HL-60/S4 treated with retinoic acid at 250 ng/mL for 4 days and 3 days (cell line): ENCODE measurements around the gene HEBP1.

Source experiments
- in situ Hi-C: fragments of 300-500 bp; cut with MboI; formaldehyde crosslinking; loops from 2 replicates; pipeline ENCODE4 v1.7.0; 2022; ENCODE audit warnings: low sequenced_read_pairs

The HEBP1 gene

GRCh38 chr12:12993367-12993766 is 6.7 kb downstream of the HEBP1 start:
- in situ Hi-C loops = loop anchor here (25.0 kb wide), 1 partner anchor 631 kb away; the partner anchor contains the start of genes BORCS5 and MANSC1

DNA sequence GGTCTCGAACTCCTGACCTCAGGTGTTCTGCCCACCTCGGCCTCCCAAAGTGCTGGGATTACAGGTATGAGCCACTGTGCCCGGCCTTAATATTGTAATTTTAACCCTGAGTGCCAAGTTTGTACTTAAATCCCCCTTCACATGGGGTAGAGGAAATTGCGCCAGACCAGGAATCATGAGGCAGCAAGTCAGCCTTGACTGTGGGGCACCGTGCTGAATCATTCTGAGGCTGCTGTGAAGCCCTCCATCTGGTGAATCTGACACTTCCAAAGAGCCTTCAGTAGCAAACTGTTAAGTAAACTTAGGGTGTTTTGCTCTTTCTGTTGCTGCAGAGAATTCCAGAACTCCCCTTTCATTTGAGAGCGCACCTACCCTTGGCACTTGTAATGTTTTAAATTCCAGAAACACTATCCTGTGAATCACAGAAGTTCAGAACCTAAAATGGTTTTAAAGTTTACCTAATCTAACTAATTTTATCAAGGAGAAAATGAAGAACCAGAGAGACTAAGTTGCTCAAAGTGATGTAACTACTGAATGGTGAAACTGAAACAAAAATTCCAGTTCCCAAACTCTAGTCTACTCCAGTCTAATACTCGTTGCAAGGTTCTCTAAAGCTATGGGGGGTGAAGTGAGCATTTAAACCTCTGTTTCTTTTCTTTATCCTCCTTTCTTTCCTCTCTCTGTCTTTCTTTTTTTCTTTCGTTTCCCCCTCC is 7.5 kb downstream of the HEBP1 start:
- in situ Hi-C loops = loop anchor here (25.0 kb wide), 1 partner anchor 630 kb away; the partner anchor contains the start of genes BORCS5 and MANSC1

- in situ Hi-C loops = loop anchor here (25.0 kb wide), 1 partner anchor 629 kb away; the partner anchor contains the start of genes BORCS5 and MANSC1
These were observed 9.2 kb downstream of the HEBP1 start for GRCh38 chr12:12990700-12991468.

DNA sequence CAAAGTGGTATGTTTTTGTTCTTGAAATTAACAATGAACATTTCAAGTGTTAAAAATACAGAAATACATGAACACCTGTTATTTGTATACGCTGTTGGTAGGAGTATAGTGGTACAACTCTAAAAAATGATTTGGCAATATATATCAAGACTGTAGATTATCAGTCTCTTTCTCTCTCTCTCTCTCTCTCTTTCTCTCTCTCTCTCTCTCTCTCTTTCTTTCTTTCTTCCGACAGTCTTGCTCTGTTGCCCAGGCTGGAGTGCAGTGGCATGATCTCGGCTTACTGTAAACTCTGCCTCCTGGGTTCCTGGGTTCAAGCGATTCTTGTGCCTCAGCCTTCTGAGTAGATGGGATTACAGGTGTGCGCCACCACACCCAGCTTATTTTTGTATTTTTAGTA is 12.6 kb downstream of the HEBP1 start:
- in situ Hi-C loops = loop anchor here (25.0 kb wide), 1 partner anchor 625 kb away; the partner anchor contains the start of genes BORCS5 and MANSC1

GRCh38 chr12:12986775-12987331 is 13.2 kb downstream of the HEBP1 start:
- in situ Hi-C loops = loop anchor here (25.0 kb wide), 1 partner anchor 625 kb away; the partner anchor contains the start of genes BORCS5 and MANSC1

DNA sequence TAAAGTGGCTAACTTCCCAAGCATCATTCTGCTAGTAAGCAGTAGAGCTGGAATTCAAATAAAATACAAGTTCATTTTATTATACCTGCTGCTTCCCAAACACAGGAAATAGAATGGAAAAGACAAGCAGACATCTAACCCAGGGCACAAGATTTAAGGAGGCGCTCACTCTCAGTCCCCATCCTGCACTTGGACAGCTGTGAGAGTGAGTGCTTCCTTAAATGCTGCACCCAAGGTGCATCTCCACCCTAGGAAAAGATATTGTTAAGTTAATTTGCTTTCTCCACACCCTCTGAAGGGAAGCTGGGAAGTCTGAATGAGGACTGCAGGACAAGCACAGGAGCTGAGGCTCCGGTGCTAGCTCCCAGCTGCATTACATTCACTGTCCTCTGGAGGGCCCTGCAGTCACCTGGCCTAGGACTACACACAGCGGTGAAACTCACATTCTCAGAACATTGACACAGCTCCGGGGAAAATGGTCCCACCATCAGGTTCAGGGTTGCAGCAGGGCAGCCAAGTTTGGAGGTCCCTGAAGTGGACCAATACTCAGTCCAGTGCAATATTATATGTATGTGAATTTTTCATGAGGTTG is 14.2 kb downstream of the HEBP1 start:
- in situ Hi-C loops = loop anchor here (25.0 kb wide), 1 partner anchor 624 kb away; the partner anchor contains the start of genes BORCS5 and MANSC1

- in situ Hi-C loops = loop anchor here (25.0 kb wide), 1 partner anchor 622 kb away; the partner anchor contains the start of genes BORCS5 and MANSC1
These were observed 15.9 kb downstream of the HEBP1 start for GRCh38 chr12:12984149-12984548.

DNA sequence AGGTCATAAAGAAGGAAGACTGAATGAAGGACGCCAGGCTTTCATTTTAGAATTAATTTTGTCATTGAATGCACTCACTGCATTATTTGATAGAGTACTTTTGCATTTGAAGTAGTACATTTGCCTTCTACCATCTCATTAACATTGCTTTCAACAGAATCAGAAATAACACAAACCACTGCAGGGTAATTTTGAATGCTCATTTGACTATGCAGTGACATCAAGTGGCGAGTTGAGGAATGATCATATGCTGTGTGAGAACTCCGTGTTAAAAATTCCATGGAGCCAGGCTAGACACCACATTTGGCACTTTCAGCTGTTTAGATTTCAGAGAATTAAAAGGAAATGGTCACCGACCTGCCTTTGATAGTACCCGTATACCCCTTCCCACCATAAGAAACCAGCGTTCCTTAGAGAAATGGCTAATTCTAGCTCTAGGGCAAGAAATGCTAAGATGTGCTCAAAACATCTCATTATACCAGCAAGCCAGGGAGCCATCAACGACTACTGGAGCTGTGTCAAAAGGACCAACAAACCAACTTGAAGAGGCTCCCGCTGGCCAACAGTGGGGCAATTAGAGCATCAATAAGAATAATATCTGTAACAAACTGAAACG is 16.5 kb downstream of the HEBP1 start:
- in situ Hi-C loops = loop anchor here (25.0 kb wide), 1 partner anchor 621 kb away; the partner anchor contains the start of genes BORCS5 and MANSC1

DNA sequence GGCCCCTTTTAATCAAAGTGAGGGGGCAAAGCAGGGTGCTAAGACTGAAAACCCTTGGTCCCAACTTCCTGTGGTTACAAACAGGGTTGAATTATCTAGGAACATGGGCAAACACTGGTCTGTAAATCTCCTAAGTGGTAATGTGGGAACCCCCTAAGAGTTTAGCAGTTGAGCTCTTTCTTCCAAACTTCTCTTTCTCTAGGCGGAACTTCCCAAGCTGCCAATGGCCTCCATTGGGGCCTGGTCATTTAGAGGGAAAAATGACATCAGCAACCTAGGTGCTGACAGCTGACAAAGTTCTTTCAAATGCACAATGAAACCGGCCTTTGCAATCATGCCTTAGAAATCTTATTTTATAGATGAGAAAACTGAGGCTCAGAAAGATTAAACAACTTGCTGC is 17.7 kb downstream of the HEBP1 start:
- in situ Hi-C loops = loop anchor here (25.0 kb wide), 1 partner anchor 620 kb away; the partner anchor contains the start of genes BORCS5 and MANSC1

- in situ Hi-C loops = loop anchor here (25.0 kb wide), 1 partner anchor 617 kb away; the partner anchor contains the start of genes BORCS5 and MANSC1
These were observed 20.3 kb downstream of the HEBP1 start for GRCh38 chr12:12979731-12980259.

GRCh38 chr12:12979126-12979525 is 20.9 kb downstream of the HEBP1 start:
- in situ Hi-C loops = loop anchor here (25.0 kb wide), 1 partner anchor 617 kb away; the partner anchor contains the start of genes BORCS5 and MANSC1

- in situ Hi-C loops = loop anchor here (25.0 kb wide), 1 partner anchor 615 kb away; the partner anchor contains the start of genes BORCS5 and MANSC1
These were observed 22.8 kb downstream of the HEBP1 start for GRCh38 chr12:12977231-12977630.

GRCh38 chr12:12976366-12976765 is 23.7 kb downstream of the HEBP1 start:
- in situ Hi-C loops = loop anchor here (25.0 kb wide), 1 partner anchor 614 kb away; the partner anchor contains the start of genes BORCS5 and MANSC1

GRCh38 chr12:12975322-12976077 is 24.6 kb downstream of the HEBP1 start:
- in situ Hi-C loops = loop anchor here (25.0 kb wide), 1 partner anchor 613 kb away; the partner anchor contains the start of genes BORCS5 and MANSC1

- in situ Hi-C loops = no loop called here
These were observed 25.9 kb downstream of the HEBP1 start for GRCh38 chr12:12974211-12974610.

DNA sequence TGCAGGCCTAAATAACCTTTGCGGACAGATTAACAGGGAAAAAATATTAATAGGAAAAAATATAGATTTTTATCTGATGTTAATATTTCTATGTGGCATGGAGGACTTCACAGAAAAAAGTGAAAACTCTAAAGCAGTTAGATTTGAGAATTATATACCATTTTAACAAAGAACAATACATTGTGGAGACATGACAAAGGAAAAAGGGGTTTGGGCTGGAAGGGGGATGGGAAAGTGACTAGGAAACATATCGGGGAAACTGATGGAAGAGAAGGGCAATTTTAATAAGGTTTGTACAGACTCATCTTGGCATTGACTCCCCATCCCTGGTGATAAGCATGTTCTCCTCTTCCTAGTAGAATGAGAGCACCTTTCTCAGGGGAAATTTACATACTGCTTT is 27.0 kb downstream of the HEBP1 start:
- in situ Hi-C loops = no loop called here

DNA sequence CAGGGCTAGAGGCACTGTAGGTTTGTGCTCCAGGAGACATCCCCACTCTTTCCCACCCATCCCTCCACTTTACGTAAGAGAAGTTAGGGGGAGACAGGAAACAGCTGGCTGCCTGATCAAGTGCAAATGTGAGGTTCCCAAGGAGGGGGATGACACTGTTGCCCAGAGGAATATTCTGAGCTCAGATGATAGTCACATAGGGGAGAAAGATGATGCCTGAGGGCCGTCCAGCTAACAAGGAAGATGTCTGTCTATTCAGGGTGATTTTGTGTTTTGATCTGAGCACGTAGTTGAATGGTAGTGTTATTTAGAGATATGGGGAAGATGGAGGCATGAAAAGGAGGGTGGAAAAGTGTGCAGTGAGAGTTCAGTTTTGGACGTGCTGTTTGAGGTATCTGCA is 34.2 kb downstream of the HEBP1 start:
- in situ Hi-C loops = no loop called here

DNA sequence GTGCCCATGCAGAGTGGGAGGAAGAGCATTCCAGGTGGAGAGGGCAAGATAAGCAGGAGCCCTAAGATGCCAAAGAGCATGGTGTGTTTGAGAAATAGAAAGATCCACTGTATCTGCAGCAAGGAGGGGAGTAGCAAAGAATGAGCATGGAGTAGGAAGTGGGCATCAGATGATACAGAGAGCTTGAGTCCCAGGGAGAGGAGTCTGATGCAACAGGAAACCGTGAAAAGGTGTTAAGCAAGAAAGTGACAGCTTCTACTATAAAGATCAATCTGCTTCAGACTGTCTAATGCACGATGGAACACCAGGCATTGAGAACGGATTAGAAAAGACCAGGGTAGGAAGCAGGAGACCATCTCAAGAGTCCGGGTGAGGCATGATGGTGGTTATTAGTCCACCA is 35.8 kb downstream of the HEBP1 start:
- in situ Hi-C loops = no loop called here
